ENCODE results near the gene CSRP2. TPM values are rescaled to one million over a fixed set of nuclear protein-coding genes. Genes with fewer than 3 reads are reported as not detected.
A peak's percentile ranks its signal among the peaks of the same experiment; 100 is the strongest.

CSRP2 gene
- total and polyA plus RNA-seq, 2 of the 13 experiments (the other 11 are each of a cell fraction or from before 2014, with no cell fraction given), result 7.2 to 8.0 TPM

DNA sequence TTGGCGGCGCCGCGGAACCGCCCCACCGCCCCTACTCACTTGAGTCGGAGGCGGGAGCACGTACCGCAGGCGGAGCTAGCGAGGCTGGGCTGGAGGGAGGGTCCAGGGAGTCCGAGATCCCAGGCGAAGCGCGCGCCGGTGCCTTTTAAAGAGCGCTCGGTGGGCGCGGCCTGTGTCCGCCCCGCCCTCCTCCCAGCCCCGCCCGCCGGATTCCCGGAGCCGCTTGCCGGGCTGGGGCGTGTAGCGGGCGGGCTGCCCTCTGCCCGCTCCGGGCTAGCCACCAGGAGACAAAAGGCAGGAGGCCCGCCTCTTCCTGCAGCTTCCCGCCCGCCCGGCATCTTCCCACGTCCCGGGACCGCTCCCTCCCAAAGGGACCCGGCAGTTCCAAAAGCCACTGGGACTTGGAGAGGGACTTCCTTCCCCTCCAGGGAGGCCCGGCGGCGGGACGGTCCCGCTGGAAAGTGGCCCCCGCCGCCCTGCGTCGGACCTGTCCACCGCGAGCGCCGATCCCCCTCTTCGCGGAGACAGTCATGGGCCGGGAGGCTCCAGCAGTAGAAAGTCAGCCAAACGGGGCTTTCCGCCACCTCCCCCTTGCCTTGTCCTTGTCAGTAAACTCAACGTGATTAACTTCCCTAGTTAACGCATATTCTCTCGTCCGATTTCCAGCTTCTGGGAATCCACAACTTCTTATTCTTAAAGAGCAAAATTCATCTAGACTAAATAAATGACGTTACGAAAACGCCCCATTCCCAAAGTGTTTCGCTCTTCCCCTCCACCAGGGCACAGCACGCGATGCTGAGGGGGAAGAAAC is at the start of gene CSRP2 (continued):
- TF ChIP-seq BRCA1 (CRISPR knock-in tag; IDR thresholded peaks at IDR 0.05) (no peak), ZNF841 (CRISPR knock-in tag; IDR thresholded peaks at IDR 0.05; ENCODE audit: borderline replicate concordance) (no peak), ZNF383 (CRISPR knock-in tag; IDR thresholded peaks at IDR 0.05; ENCODE audit: borderline replicate concordance) (0 out of 2 replicates have a peak, but pooled peaks have one; percentile 11), ZNF563 (CRISPR knock-in tag; IDR thresholded peaks at IDR 0.05) (no peak), RFX1 (IDR thresholded peaks at IDR 0.05) (no peak), ISX (CRISPR knock-in tag; conservative IDR thresholded peaks at IDR 0.05) (no peak), ZNF572 (CRISPR knock-in tag; IDR thresholded peaks at IDR 0.05) (peak; percentile 85; the same call in 1 of the 2 replicates), ZNF558 (CRISPR knock-in tag; IDR thresholded peaks at IDR 0.05; ENCODE audit: borderline replicate concordance) (no peak), HES4 (CRISPR knock-in tag; IDR thresholded peaks at IDR 0.05; ENCODE audit: borderline replicate concordance) (no peak), ATF1 (CRISPR knock-in tag; IDR thresholded peaks at IDR 0.05) (no peak), PHF20 (CRISPR knock-in tag; IDR thresholded peaks at IDR 0.05) (0 out of 2 replicates have a peak, but pooled peaks have one; percentile 14), SRF (IDR thresholded peaks at IDR 0.05; ENCODE audit: low read depth, low read length) (no peak), ZNF569 (CRISPR knock-in tag; IDR thresholded peaks at IDR 0.05; ENCODE audit: borderline replicate concordance) (no peak), ZFP41 (CRISPR knock-in tag; IDR thresholded peaks at IDR 0.05; ENCODE audit: borderline replicate concordance) (no peak), ZNF441 (CRISPR knock-in tag; IDR thresholded peaks at IDR 0.05; ENCODE audit: borderline replicate concordance) (0 out of 2 replicates have a peak, but pooled peaks have one; percentile 10), HNF4G (IDR thresholded peaks at IDR 0.05; ENCODE audit: borderline replicate concordance, low read depth, low read length) (no peak), HNF4G (CRISPR knock-in tag; IDR thresholded peaks at IDR 0.05; ENCODE audit: borderline replicate concordance, low read depth) (no peak), RNF2 (conservative IDR thresholded peaks at IDR 0.05; ENCODE audit: low read depth) (no peak), ZNF225 (CRISPR knock-in tag; IDR thresholded peaks at IDR 0.05) (no peak), DMAP1 (CRISPR knock-in tag; IDR thresholded peaks at IDR 0.05) (no peak; the same call in 1 of the 2 replicates)
- TF ChIP-seq, protein P1, sequence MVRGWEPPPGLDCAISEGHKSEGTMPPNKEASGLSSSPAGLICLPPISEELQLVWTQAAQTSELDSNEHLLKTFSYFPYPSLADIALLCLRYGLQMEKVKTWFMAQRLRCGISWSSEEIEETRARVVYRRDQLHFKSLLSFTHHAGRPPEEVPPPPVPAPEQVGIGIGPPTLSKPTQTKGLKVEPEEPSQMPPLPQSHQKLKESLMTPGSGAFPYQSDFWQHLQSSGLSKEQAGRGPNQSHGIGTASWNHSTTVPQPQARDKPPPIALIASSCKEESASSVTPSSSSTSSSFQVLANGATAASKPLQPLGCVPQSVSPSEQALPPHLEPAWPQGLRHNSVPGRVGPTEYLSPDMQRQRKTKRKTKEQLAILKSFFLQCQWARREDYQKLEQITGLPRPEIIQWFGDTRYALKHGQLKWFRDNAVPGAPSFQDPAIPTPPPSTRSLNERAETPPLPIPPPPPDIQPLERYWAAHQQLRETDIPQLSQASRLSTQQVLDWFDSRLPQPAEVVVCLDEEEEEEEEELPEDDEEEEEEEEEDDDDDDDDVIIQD (CRISPR knock-in tag; IDR thresholded peaks at IDR 0.05; ENCODE audit: low read depth), result peak; percentile 55; the same call in 1 of the 2 replicates
- TF ChIP-seq, protein P2, sequence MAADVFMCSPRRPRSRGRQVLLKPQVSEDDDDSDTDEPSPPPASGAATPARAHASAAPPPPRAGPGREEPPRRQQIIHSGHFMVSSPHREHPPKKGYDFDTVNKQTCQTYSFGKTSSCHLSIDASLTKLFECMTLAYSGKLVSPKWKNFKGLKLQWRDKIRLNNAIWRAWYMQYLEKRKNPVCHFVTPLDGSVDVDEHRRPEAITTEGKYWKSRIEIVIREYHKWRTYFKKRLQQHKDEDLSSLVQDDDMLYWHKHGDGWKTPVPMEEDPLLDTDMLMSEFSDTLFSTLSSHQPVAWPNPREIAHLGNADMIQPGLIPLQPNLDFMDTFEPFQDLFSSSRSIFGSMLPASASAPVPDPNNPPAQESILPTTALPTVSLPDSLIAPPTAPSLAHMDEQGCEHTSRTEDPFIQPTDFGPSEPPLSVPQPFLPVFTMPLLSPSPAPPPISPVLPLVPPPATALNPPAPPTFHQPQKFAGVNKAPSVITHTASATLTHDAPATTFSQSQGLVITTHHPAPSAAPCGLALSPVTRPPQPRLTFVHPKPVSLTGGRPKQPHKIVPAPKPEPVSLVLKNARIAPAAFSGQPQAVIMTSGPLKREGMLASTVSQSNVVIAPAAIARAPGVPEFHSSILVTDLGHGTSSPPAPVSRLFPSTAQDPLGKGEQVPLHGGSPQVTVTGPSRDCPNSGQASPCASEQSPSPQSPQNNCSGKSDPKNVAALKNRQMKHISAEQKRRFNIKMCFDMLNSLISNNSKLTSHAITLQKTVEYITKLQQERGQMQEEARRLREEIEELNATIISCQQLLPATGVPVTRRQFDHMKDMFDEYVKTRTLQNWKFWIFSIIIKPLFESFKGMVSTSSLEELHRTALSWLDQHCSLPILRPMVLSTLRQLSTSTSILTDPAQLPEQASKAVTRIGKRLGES (CRISPR knock-in tag; IDR thresholded peaks at IDR 0.05; ENCODE audit: borderline replicate concordance), result no peak
- TF ChIP-seq, protein P3, sequence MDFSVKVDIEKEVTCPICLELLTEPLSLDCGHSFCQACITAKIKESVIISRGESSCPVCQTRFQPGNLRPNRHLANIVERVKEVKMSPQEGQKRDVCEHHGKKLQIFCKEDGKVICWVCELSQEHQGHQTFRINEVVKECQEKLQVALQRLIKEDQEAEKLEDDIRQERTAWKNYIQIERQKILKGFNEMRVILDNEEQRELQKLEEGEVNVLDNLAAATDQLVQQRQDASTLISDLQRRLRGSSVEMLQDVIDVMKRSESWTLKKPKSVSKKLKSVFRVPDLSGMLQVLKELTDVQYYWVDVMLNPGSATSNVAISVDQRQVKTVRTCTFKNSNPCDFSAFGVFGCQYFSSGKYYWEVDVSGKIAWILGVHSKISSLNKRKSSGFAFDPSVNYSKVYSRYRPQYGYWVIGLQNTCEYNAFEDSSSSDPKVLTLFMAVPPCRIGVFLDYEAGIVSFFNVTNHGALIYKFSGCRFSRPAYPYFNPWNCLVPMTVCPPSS (IDR thresholded peaks at IDR 0.05), result no peak
- TF ChIP-seq, protein P4, sequence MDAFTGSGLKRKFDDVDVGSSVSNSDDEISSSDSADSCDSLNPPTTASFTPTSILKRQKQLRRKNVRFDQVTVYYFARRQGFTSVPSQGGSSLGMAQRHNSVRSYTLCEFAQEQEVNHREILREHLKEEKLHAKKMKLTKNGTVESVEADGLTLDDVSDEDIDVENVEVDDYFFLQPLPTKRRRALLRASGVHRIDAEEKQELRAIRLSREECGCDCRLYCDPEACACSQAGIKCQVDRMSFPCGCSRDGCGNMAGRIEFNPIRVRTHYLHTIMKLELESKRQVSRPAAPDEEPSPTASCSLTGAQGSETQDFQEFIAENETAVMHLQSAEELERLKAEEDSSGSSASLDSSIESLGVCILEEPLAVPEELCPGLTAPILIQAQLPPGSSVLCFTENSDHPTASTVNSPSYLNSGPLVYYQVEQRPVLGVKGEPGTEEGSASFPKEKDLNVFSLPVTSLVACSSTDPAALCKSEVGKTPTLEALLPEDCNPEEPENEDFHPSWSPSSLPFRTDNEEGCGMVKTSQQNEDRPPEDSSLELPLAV (CRISPR knock-in tag; conservative IDR thresholded peaks at IDR 0.05; ENCODE audit: low read depth), result no peak

Data from HepG2 (cell line).